Ascending aorta (tissue), 2 donors: ENCODE data around the gene ARHGAP10. TPM values are rescaled to one million over a fixed set of nuclear protein-coding genes. Genes with fewer than 3 reads are reported as not detected.

ENCODE experiments used
- DNase-seq, 2 donors: peaks; one replicate each; pipeline ENCODE4 v3.0.0-alpha.2; 2019; ENCODE audit warnings: low spot score in 2 of 2
- H3K27ac ChIP-seq, 2 donors: fragments of 200-600 bp; sonication (generic); one replicate each; pipeline ENCODE4 v1.5.1; 2016 to 2017; ENCODE audit warnings: mild to moderate bottlenecking in 1 of 2
- H3K27me3 ChIP-seq: fragments of 200-600 bp; sonication (generic); one replicate; pipeline ENCODE4 v1.5.1; 2017
- H3K36me3 ChIP-seq, 2 donors: fragments of 200-600 bp; sonication (generic); one replicate each; pipeline ENCODE4 v1.5.1; 2016
- H3K4me1 ChIP-seq, 2 donors: fragments of 200-600 bp; sonication (generic); one replicate each; pipeline ENCODE4 v1.5.1; 2016 to 2017; ENCODE audit warnings: mild to moderate bottlenecking in 1 of 2
- H3K4me3 ChIP-seq, 2 donors: fragments of 200-600 bp; sonication (generic); one replicate each; pipeline ENCODE4 v1.5.1; 2016 to 2017; ENCODE audit warnings: mild to moderate bottlenecking in 1 of 2
- H3K9me3 ChIP-seq, 2 donors: fragments of 200-600 bp; sonication (generic); one replicate each; pipeline ENCODE4 v1.5.1; 2016
- CTCF ChIP-seq, 3 experiments: fragments of 200-600 bp in 2 of 3; fragments of 450-650 bp in 1 of 3; sonication (generic) in 2 of 3; IDR thresholded peaks; one replicate each; pipeline ENCODE4 v1.5.1; 2016 to 2019; ENCODE audit warnings: antibody characterized with exemption in 3 of 3, mild to moderate bottlenecking in 1 of 3, moderate library complexity in 1 of 3
- intact Hi-C: fragments of 100-400 bp; cut with DNase I; formaldehyde crosslinking; loops from one replicate; pipeline ENCODE4 v1.15.1; 2023
- total RNA-seq: library from RNA; depleted of rRNA; stranded (reverse); fragments of >200 nt; gene quantifications from one replicate; pipeline ENCODE4 v1.1.0, GENCODE V29; 2016

The ARHGAP10 gene
- total RNA-seq, 1 donor from 2014 or later = 77.3 TPM

GRCh38 chr4:147733716-147734344, 1.9 kb downstream of the ARHGAP10 start:
- Histone ChIP-seq H3K27ac (peak overlapping the region; percentile 86 to 89), H3K4me3 (peak overlapping the region; percentile 80 to 94), H3K27me3 (no peaks in the 10 kb centered on the region), H3K9me3 (no peaks in the 10 kb centered on the region), H3K36me3 (no peaks in the 10 kb centered on the region), H3K4me1 (peaks cover 0 to 8% of the 10 kb centered on the region in 2 donors)
- TF ChIP-seq CTCF (IDR thresholded peaks at IDR 0.05) = no peak
- intact Hi-C loops = loop anchor here (2.0 to 5.0 kb wide), 4 partner anchors 21 to 97 kb away; partner anchors contain the start of gene PRMT9
- no peak for DNase-seq

- Histone ChIP-seq H3K4me1 (peaks cover 0 to 9% of the 10 kb centered on the region in 2 donors), H3K9me3 (no peaks in the 10 kb centered on the region), H3K27me3 (no peaks in the 10 kb centered on the region), H3K36me3 (no peaks in the 10 kb centered on the region), H3K27ac (peak overlapping the region; percentile 86 to 89), H3K4me3 (peak overlapping the region; percentile 80 to 94)
- intact Hi-C loops = loop anchor here (5.0 kb wide), 1 partner anchor 53 kb away; no protein-coding TSS in a partner anchor
- TF ChIP-seq CTCF (IDR thresholded peaks at IDR 0.05) = no peak
- no peak for DNase-seq
Observed at GRCh38 chr4:147734496-147734895, 2.6 kb downstream of the ARHGAP10 start.

GRCh38 chr4:147735413-147736301, 3.8 kb downstream of the ARHGAP10 start:
- Histone ChIP-seq H3K27me3 (no peaks in the 10 kb centered on the region), H3K27ac (peak overlapping the region; percentile 35 to 53), H3K4me1 (peaks cover 0 to 15% of the 10 kb centered on the region in 2 donors), H3K36me3 (no peaks in the 10 kb centered on the region), H3K4me3 (peak overlapping the region; percentile 80 to 94), H3K9me3 (no peaks in the 10 kb centered on the region)
- TF ChIP-seq CTCF (IDR thresholded peaks at IDR 0.05) = no peak
- DNase-seq = no peak
- intact Hi-C loops = no loop called here

- intact Hi-C loops = no loop called here
- H3K27me3 ChIP-seq = no peaks in the 10 kb centered on the region
- peak overlapping the region in 1 of 2 donors; percentile 80 for H3K4me3 ChIP-seq
- no peak for TF ChIP-seq CTCF (IDR thresholded peaks at IDR 0.05)
- H3K4me1 ChIP-seq = peaks cover 0 to 19% of the 10 kb centered on the region in 2 donors
- DNase-seq = no peak
- H3K9me3 ChIP-seq = no peaks in the 10 kb centered on the region
- H3K36me3 ChIP-seq = no peaks in the 10 kb centered on the region
- H3K27ac ChIP-seq = peak overlapping the region; percentile 35 to 53
Observed at GRCh38 chr4:147736458-147736857, 4.6 kb downstream of the ARHGAP10 start.

GRCh38 chr4:147737623-147738022, 5.7 kb downstream of the ARHGAP10 start:
- peaks cover 0 to 30% of the 10 kb centered on the region in 2 donors for H3K4me1 ChIP-seq
- H3K27ac ChIP-seq = peak overlapping the region in 1 of 2 donors; percentile 53

More at GRCh38 chr4:147737623-147738022, 5.7 kb downstream of the ARHGAP10 start:
- no peaks in the 10 kb centered on the region for H3K9me3 ChIP-seq
- DNase-seq = no peak
- H3K27me3 ChIP-seq = no peaks in the 10 kb centered on the region
- H3K36me3 ChIP-seq = peaks cover 0 to 2% of the 10 kb centered on the region in 2 donors
- TF ChIP-seq CTCF (IDR thresholded peaks at IDR 0.05) = no peak
- peak overlapping the region in 1 of 2 donors; percentile 80 for H3K4me3 ChIP-seq
- intact Hi-C loops = no loop called here
